ENCODE data around the gene ZNF609. TPM values are rescaled to one million over a fixed set of nuclear protein-coding genes. Genes with fewer than 3 reads are reported as not detected.

Gene ZNF609
- total RNA-seq, 1 donor from 2014 or later, result 11.3 TPM

DNA sequence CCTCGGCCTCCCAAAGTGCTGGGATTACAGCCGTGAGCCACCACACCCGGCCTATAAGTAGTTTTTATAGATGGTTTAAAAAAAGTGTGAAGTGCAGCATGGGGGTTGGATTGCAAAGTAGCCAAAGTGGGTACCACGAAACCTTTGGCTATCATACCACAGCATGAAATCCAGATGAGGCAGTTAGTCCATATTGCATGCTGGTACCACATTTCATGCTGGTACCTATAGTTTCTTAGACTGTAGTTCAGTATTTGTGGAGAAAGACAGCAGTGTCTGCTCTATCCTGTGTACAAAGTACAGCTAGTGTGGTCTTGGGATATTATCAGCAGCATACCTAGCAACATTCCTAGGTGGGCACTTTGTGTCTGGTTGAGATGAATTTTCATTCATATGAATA is 11.8 kb downstream of the ZNF609 start:
- FAIRE-seq (no peak), DNase-seq (ENCODE audit: low read depth) (no peak)
- H3K4me3 ChIP-seq (ENCODE audit: low read depth, low read length), result no peak overlapping the region
- TF ChIP-seq, protein P1, sequence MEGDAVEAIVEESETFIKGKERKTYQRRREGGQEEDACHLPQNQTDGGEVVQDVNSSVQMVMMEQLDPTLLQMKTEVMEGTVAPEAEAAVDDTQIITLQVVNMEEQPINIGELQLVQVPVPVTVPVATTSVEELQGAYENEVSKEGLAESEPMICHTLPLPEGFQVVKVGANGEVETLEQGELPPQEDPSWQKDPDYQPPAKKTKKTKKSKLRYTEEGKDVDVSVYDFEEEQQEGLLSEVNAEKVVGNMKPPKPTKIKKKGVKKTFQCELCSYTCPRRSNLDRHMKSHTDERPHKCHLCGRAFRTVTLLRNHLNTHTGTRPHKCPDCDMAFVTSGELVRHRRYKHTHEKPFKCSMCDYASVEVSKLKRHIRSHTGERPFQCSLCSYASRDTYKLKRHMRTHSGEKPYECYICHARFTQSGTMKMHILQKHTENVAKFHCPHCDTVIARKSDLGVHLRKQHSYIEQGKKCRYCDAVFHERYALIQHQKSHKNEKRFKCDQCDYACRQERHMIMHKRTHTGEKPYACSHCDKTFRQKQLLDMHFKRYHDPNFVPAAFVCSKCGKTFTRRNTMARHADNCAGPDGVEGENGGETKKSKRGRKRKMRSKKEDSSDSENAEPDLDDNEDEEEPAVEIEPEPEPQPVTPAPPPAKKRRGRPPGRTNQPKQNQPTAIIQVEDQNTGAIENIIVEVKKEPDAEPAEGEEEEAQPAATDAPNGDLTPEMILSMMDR (IDR thresholded peaks at IDR 0.05; ENCODE audit: insufficient read depth, low read length, severe bottlenecking), result no peak
- H3K27me3 ChIP-seq (ENCODE audit: control insufficient read depth, insufficient read depth, low read length), result no peaks in the 10 kb centered on the region
- peaks cover 2% of the 10 kb centered on the region for H3K36me3 ChIP-seq (ENCODE audit: control insufficient read depth, insufficient read depth, low read length)

DNA sequence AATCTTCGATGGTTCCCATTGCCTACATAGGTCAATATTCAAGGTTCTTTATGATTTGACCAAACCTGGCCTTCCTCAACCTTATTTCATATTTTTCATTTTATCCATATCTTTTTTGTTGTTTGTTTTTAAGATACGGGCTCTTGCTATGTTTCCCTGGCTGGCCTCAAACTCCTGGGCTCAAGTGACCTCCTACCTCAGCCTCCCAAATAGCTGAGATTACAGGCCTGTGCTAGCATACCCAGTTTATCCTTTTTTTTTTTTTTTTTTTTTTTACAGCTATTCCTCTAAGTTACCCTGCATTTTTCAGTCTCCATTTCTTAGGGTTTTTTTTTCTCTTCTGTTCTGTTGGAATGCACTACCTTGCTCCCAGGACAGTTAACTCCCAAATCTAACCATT is 14.5 kb downstream of the ZNF609 start:
- no peak overlapping the region for H3K4me3 ChIP-seq (ENCODE audit: low read depth, low read length)
- H3K36me3 ChIP-seq (ENCODE audit: control insufficient read depth, insufficient read depth, low read length), result no peaks in the 10 kb centered on the region
- no peaks in the 10 kb centered on the region for H3K27me3 ChIP-seq (ENCODE audit: control insufficient read depth, insufficient read depth, low read length)
- FAIRE-seq, result no peak
- TF ChIP-seq, protein P1 (IDR thresholded peaks at IDR 0.05; ENCODE audit: insufficient read depth, low read length, severe bottlenecking), result no peak
- no peak for DNase-seq (ENCODE audit: low read depth)

DNA sequence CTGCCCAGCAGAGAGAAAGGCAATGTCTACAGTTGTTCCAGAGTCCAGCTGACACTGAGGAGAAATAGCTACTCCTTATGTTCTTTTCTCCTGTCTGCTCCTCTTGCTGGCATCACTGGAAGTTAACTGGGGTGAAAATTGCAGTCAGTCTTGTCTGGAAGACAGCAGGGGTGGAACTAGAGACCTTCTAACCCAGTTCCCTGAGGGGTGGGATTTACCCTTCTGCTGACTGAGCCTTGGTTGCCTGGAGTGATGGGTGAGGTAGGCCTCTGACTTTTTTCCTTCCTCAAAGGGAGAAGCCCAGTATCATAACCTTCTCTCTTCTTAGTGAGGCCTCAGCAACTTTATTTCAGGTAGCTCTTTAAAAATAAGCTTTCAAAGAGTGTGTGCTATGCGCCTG is 16.2 kb downstream of the ZNF609 start:
- Histone ChIP-seq H3K27me3 (ENCODE audit: control insufficient read depth, insufficient read depth, low read length) (no peaks in the 10 kb centered on the region), H3K4me3 (ENCODE audit: low read depth, low read length) (no peak overlapping the region), H3K36me3 (ENCODE audit: control insufficient read depth, insufficient read depth, low read length) (no peaks in the 10 kb centered on the region)
- DNase-seq (ENCODE audit: low read depth) (no peak), FAIRE-seq (no peak)
- TF ChIP-seq, protein P1 (IDR thresholded peaks at IDR 0.05; ENCODE audit: insufficient read depth, low read length, severe bottlenecking), result no peak

DNA sequence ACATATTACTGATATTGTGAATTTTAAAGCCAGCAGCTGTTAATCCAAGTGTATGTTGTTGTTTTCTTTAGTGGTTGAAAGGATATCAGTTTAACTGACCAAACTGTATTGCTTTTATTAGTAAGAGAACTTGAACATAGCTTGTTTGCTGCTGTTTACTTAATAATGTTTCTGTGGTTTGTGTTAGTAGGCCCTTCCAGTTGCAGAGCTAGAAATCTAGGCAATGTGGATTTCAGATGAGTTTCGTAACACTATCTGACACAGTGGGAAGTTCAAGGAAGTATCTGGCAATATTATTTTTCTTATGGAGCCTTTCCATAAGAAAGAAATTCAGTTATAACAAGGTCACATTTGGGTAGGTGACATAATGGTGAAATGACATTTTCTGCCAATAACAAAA is 18.5 kb downstream of the ZNF609 start:
- Histone ChIP-seq H3K27me3 (ENCODE audit: control insufficient read depth, insufficient read depth, low read length) (no peaks in the 10 kb centered on the region), H3K36me3 (ENCODE audit: control insufficient read depth, insufficient read depth, low read length) (no peaks in the 10 kb centered on the region), H3K4me3 (ENCODE audit: low read depth, low read length) (no peak overlapping the region)
- FAIRE-seq, result no peak
- TF ChIP-seq, protein P1 (IDR thresholded peaks at IDR 0.05; ENCODE audit: insufficient read depth, low read length, severe bottlenecking), result no peak
- DNase-seq (ENCODE audit: low read depth), result no peak

DNA sequence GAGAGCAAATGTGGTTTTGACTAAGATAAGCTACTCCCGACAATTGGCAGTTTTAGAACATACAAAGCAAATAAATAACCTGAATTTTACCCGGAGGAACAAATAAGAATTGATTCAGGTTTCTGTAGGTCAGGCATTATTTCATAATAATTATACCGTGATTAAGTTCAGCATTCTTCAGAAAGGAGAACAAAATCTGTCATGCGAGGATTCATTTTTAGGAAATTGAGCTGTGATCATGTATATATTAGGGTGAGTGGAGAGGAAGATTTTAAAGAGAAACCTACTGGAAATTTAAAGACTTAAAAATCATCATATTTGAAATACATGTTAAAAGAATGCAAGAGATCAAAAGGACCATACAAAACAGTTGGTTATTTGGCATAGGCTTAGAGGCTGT is 20.5 kb downstream of the ZNF609 start:
- no peaks in the 10 kb centered on the region for H3K36me3 ChIP-seq (ENCODE audit: control insufficient read depth, insufficient read depth, low read length)
- H3K27me3 ChIP-seq (ENCODE audit: control insufficient read depth, insufficient read depth, low read length), result no peaks in the 10 kb centered on the region
- TF ChIP-seq, protein P1 (IDR thresholded peaks at IDR 0.05; ENCODE audit: insufficient read depth, low read length, severe bottlenecking), result no peak
- no peak overlapping the region for H3K4me3 ChIP-seq (ENCODE audit: low read depth, low read length)
- DNase-seq (ENCODE audit: low read depth), result no peak
- no peak for FAIRE-seq

DNA sequence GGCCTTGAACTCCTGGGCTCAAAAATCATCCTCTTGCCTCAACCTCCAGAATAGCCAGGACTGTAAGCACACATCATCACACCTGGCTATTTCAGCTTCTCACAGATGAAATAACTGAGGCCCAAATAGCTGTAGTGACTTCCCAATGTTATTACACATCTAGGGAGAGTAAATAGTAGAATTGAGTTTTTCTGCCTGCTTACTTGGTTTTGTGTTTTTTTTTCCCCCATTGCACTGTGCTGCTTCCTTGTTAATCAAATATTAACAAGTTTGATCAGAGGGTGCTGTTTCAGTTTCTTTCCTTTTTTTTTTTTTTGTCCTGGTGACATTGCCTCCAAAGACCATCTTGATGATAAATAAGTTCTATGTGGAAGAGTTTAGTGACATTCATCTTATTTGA is 23.4 kb downstream of the ZNF609 start:
- no peak overlapping the region for H3K4me3 ChIP-seq (ENCODE audit: low read depth, low read length)
- no peaks in the 10 kb centered on the region for H3K27me3 ChIP-seq (ENCODE audit: control insufficient read depth, insufficient read depth, low read length)
- FAIRE-seq (no peak), DNase-seq (ENCODE audit: low read depth) (no peak)
- TF ChIP-seq, protein P1 (IDR thresholded peaks at IDR 0.05; ENCODE audit: insufficient read depth, low read length, severe bottlenecking), result no peak
- no peaks in the 10 kb centered on the region for H3K36me3 ChIP-seq (ENCODE audit: control insufficient read depth, insufficient read depth, low read length)
